Measurements from ENCODE around the gene ADAMTS4.

ADAMTS4 gene

GRCh38 chr1:161187311-161187710 lies 11.5 kb downstream of the ADAMTS4 start:
- no peak for DNase-seq (ENCODE audit: low read depth in 1 of 2, low spot score in 1 of 2)
- TF ChIP-seq JUND (IDR thresholded peaks at IDR 0.05; ENCODE audit: low read depth) = no peak
- in situ Hi-C loops (cut with HindIII; ENCODE audit: low pct_unique_long_range_greater_than_20kb, low sequenced_read_pairs) = no loop called here

- no peak for TF ChIP-seq JUND (IDR thresholded peaks at IDR 0.05; ENCODE audit: low read depth)
- in situ Hi-C loops (cut with HindIII; ENCODE audit: low pct_unique_long_range_greater_than_20kb, low sequenced_read_pairs) = no loop called here
- no peak for DNase-seq (ENCODE audit: low read depth in 1 of 2, low spot score in 1 of 2)
These were observed 13.0 kb downstream of the ADAMTS4 start for GRCh38 chr1:161185732-161186311.

GRCh38 chr1:161185282-161185682 lies 13.6 kb downstream of the ADAMTS4 start:
- in situ Hi-C loops (cut with HindIII; ENCODE audit: low pct_unique_long_range_greater_than_20kb, low sequenced_read_pairs) = no loop called here
- DNase-seq (ENCODE audit: low read depth in 1 of 2, low spot score in 1 of 2) = peak in 1 of 2 experiments; percentile 63

GRCh38 chr1:161182214-161182613 lies 16.6 kb downstream of the ADAMTS4 start:
- TF ChIP-seq JUND (IDR thresholded peaks at IDR 0.05; ENCODE audit: low read depth) = no peak
- in situ Hi-C loops (cut with HindIII; ENCODE audit: low pct_unique_long_range_greater_than_20kb, low sequenced_read_pairs) = no loop called here
- no peak for DNase-seq (ENCODE audit: low read depth in 1 of 2, low spot score in 1 of 2)

More at GRCh38 chr1:161185282-161185682, 13.6 kb downstream of the ADAMTS4 start:
- TF ChIP-seq JUND (IDR thresholded peaks at IDR 0.05; ENCODE audit: low read depth) = no peak

GRCh38 chr1:161180639-161181038 lies 18.2 kb downstream of the ADAMTS4 start:
- no peak for TF ChIP-seq JUND (IDR thresholded peaks at IDR 0.05; ENCODE audit: low read depth)
- DNase-seq (ENCODE audit: low read depth in 1 of 2, low spot score in 1 of 2) = peak in 1 of 2 experiments; percentile 56
- in situ Hi-C loops (cut with HindIII; ENCODE audit: low pct_unique_long_range_greater_than_20kb, low sequenced_read_pairs) = no loop called here

GRCh38 chr1:161179698-161180097 lies 19.2 kb downstream of the ADAMTS4 start:
- in situ Hi-C loops (cut with HindIII; ENCODE audit: low pct_unique_long_range_greater_than_20kb, low sequenced_read_pairs) = no loop called here
- TF ChIP-seq JUND (IDR thresholded peaks at IDR 0.05; ENCODE audit: low read depth) = no peak
- peak in 1 of 2 experiments; percentile 72 for DNase-seq (ENCODE audit: low read depth in 1 of 2, low spot score in 1 of 2)

- DNase-seq (ENCODE audit: low read depth in 1 of 2, low spot score in 1 of 2) = no peak
- in situ Hi-C loops (cut with HindIII; ENCODE audit: low pct_unique_long_range_greater_than_20kb, low sequenced_read_pairs) = no loop called here
These were observed 21.0 kb downstream of the ADAMTS4 start for GRCh38 chr1:161177936-161178244.

GRCh38 chr1:161177112-161177935 lies 21.5 kb downstream of the ADAMTS4 start, which contains the start of gene B4GALT3:
Gene B4GALT3 (minus strand): TSS chr1:161177507. CDS start chr1:161176060, 1,447 bp downstream.
- TF ChIP-seq JUND (IDR thresholded peaks at IDR 0.05; ENCODE audit: low read depth) = no peak
- in situ Hi-C loops (cut with HindIII; ENCODE audit: low pct_unique_long_range_greater_than_20kb, low sequenced_read_pairs) = no loop called here
- DNase-seq (ENCODE audit: low read depth in 1 of 2, low spot score in 1 of 2) = peak; percentile 83 to 90

More at GRCh38 chr1:161177936-161178244, 21.0 kb downstream of the ADAMTS4 start:
- no peak for TF ChIP-seq JUND (IDR thresholded peaks at IDR 0.05; ENCODE audit: low read depth)

GRCh38 chr1:161176468-161177111 lies 22.3 kb downstream of the ADAMTS4 start:
- no peak for DNase-seq (ENCODE audit: low read depth in 1 of 2, low spot score in 1 of 2)
- no peak for TF ChIP-seq JUND (IDR thresholded peaks at IDR 0.05; ENCODE audit: low read depth)
- in situ Hi-C loops (cut with HindIII; ENCODE audit: low pct_unique_long_range_greater_than_20kb, low sequenced_read_pairs) = no loop called here

- no peak for DNase-seq (ENCODE audit: low read depth in 1 of 2, low spot score in 1 of 2)
- TF ChIP-seq JUND (IDR thresholded peaks at IDR 0.05; ENCODE audit: low read depth) = no peak
- in situ Hi-C loops (cut with HindIII; ENCODE audit: low pct_unique_long_range_greater_than_20kb, low sequenced_read_pairs) = no loop called here
These were observed 22.9 kb downstream of the ADAMTS4 start for GRCh38 chr1:161175771-161176453.

- in situ Hi-C loops (cut with HindIII; ENCODE audit: low pct_unique_long_range_greater_than_20kb, low sequenced_read_pairs) = no loop called here
These were observed 23.9 kb downstream of the ADAMTS4 start for GRCh38 chr1:161174911-161175310.

GRCh38 chr1:161173711-161174110 lies 25.1 kb downstream of the ADAMTS4 start:
- in situ Hi-C loops (cut with HindIII; ENCODE audit: low pct_unique_long_range_greater_than_20kb, low sequenced_read_pairs) = no loop called here
- no peak for DNase-seq (ENCODE audit: low read depth in 1 of 2, low spot score in 1 of 2)
- no peak for TF ChIP-seq JUND (IDR thresholded peaks at IDR 0.05; ENCODE audit: low read depth)

More at GRCh38 chr1:161174911-161175310, 23.9 kb downstream of the ADAMTS4 start:
- no peak for TF ChIP-seq JUND (IDR thresholded peaks at IDR 0.05; ENCODE audit: low read depth)
- no peak for DNase-seq (ENCODE audit: low read depth in 1 of 2, low spot score in 1 of 2)

Measured in T47D (cell line).